Upper lobe of left lung (tissue), 6 donors: ENCODE data around the gene RNU6-9. TPM values are rescaled to one million over a fixed set of nuclear protein-coding genes. Genes with fewer than 3 reads are reported as not detected.

Experiments used
- ATAC-seq, 2 donors: fragments of 200-7000 bp; cut with Tn5 transposase; one replicate each; pipeline ENCODE4 v1.9.1; 2022; ENCODE audit warnings: mild to moderate bottlenecking in 2 of 2, moderate library complexity in 2 of 2; ENCODE audit not compliant: low FRiP score in 2 of 2
- DNase-seq, 2 donors: peaks; one replicate each; pipeline ENCODE4 v3.0.0-alpha.2; 2019 to 2020
- H3K27ac ChIP-seq, 4 donors: fragments of 200-600 bp; sonication (generic); one replicate each; pipeline ENCODE4 v1.5.1; 2016 to 2019
- H3K27me3 ChIP-seq, 4 donors: fragments of 200-600 bp; sonication (generic); one replicate each; pipeline ENCODE4 v1.5.1; 2017 to 2019
- H3K36me3 ChIP-seq, 4 donors: fragments of 200-600 bp; sonication (generic); one replicate each; pipeline ENCODE4 v1.5.1; 2016 to 2019
- H3K4me1 ChIP-seq, 4 donors: fragments of 200-600 bp; sonication (generic); one replicate each; pipeline ENCODE4 v1.5.1; 2018 to 2019
- H3K4me3 ChIP-seq, 4 donors: fragments of 200-600 bp; sonication (generic); one replicate each; pipeline ENCODE4 v1.5.1; 2017 to 2019; ENCODE audit warnings: mild to moderate bottlenecking in 2 of 4, moderate library complexity in 1 of 4
- H3K9me3 ChIP-seq, 4 donors: fragments of 200-600 bp; sonication (generic); one replicate each; pipeline ENCODE4 v1.5.1; 2018 to 2019
- CTCF ChIP-seq, 6 experiments: fragments of 450-650 bp in 4 of 6; fragments of 200-600 bp in 2 of 6; sonication (generic) in 2 of 6; IDR thresholded peaks; one replicate each; pipeline ENCODE4 v1.5.1; 2016 to 2019; ENCODE audit warnings: antibody characterized with exemption in 6 of 6
- EP300 ChIP-seq, 4 donors: sonication (generic); formaldehyde crosslinking; IDR thresholded peaks; one replicate each; pipeline ENCODE4 v1.5.1; 2017; ENCODE audit warnings: antibody characterized with exemption in 4 of 4, control low read depth in 2 of 4
- POLR2A ChIP-seq, 4 donors: fragments of 450-650 bp; IDR thresholded peaks; one replicate each; pipeline ENCODE4 v1.5.1; 2016 to 2017; ENCODE audit warnings: antibody characterized with exemption in 4 of 4, mild to moderate bottlenecking in 2 of 4
- POLR2AphosphoS5 ChIP-seq, 2 donors: sonication (generic); formaldehyde crosslinking; IDR thresholded peaks; one replicate each; pipeline ENCODE4 v1.5.1; 2017; ENCODE audit warnings: antibody characterized with exemption in 2 of 2
- WGBS, 2 donors: methylation state at CpG; one replicate each; pipeline ENCODE4 v1.1.5; 2017 to 2018; 5-methylcytosine and 5-hydroxymethylcytosine counted together
- total RNA-seq, 6 donors: library from RNA; depleted of rRNA in 4 of 6; stranded (reverse); fragments of >200 nt in 4 of 6; gene quantifications; one replicate each; pipeline versions ENCODE4 v1.1.0 to v1.2.1, GENCODE V29; 2016 to 2021
- donor health status: DM: no; HTN: no; CAD: no; lungs with moderate emphysema.
- donor health status: DM: no; HTN: yes; CAD: no; lungs with severe emphysema.

Gene RNU6-9
- total RNA-seq, 6 donors from 2014 or later: not detected

- peak overlapping the region in 2 of 4 donors; percentile 35 to 83 for H3K27ac ChIP-seq
- H3K36me3 ChIP-seq: peaks cover 0 to 75% (median 52%) of the 10 kb centered on the region in 4 donors
- H3K4me1 ChIP-seq: peaks cover 9 to 21% (median 15%) of the 10 kb centered on the region in 4 donors
- no peak for ATAC-seq
- WGBS, 2 donors: 62 to 85% methylated on average over 12 to 24 of the region's 28 CpGs
- DNase-seq: peak in 1 of 2 donors; percentile 91
- H3K4me3 ChIP-seq: no peak overlapping the region
- TF ChIP-seq POLR2A (IDR thresholded peaks at IDR 0.05) (no peak), POLR2AphosphoS5 (IDR thresholded peaks at IDR 0.05) (peak; percentile 65 to 70)
- no peaks in the 10 kb centered on the region for H3K27me3 ChIP-seq
- no peaks in the 10 kb centered on the region for H3K9me3 ChIP-seq
Measured at GRCh38 chr19:870963-871401, 22.3 kb upstream of the RNU6-9 start.

GRCh38 chr19:871446-872265 is 21.6 kb upstream of the RNU6-9 start:
- ATAC-seq (no peak), DNase-seq (no peak)
- Histone ChIP-seq H3K27ac (peak overlapping the region in 3 of 4 donors; percentile 35 to 83 (median 83)), H3K4me3 (no peak overlapping the region), H3K4me1 (peaks cover 9 to 21% (median 15%) of the 10 kb centered on the region in 4 donors), H3K9me3 (no peaks in the 10 kb centered on the region), H3K27me3 (no peaks in the 10 kb centered on the region), H3K36me3 (peaks cover 0 to 82% (median 55%) of the 10 kb centered on the region in 4 donors)
- 84 to 93% methylated on average over 13 to 21 of the region's 33 CpGs for WGBS, 2 donors
- no peak for TF ChIP-seq EP300 (IDR thresholded peaks at IDR 0.05)
- TF ChIP-seq POLR2AphosphoS5 (IDR thresholded peaks at IDR 0.05): no peak
- no peak for TF ChIP-seq POLR2A (IDR thresholded peaks at IDR 0.05)
- no peak for TF ChIP-seq CTCF (IDR thresholded peaks at IDR 0.05)

GRCh38 chr19:872266-872951 is 20.9 kb upstream of the RNU6-9 start:
- H3K9me3 ChIP-seq: no peaks in the 10 kb centered on the region
- H3K27me3 ChIP-seq: no peaks in the 10 kb centered on the region
- peak overlapping the region in 1 of 4 donors; percentile 36 for H3K4me3 ChIP-seq
- ATAC-seq (peak; percentile 69 to 76), DNase-seq (peak; percentile 48 to 86)
- H3K36me3 ChIP-seq: peaks cover 5 to 87% (median 57%) of the 10 kb centered on the region in 4 donors
- peaks cover 9 to 21% (median 15%) of the 10 kb centered on the region in 4 donors for H3K4me1 ChIP-seq
- no peak for TF ChIP-seq CTCF (IDR thresholded peaks at IDR 0.05)
- TF ChIP-seq POLR2AphosphoS5 (IDR thresholded peaks at IDR 0.05): no peak
- no peak for TF ChIP-seq POLR2A (IDR thresholded peaks at IDR 0.05)
- no peak for TF ChIP-seq EP300 (IDR thresholded peaks at IDR 0.05)
- 70 to 76% methylated on average over 17 to 26 of the region's 27 CpGs for WGBS, 2 donors
- peak overlapping the region; percentile 32 to 83 (median 55) for H3K27ac ChIP-seq

GRCh38 chr19:873084-873483 is 20.2 kb upstream of the RNU6-9 start:
- H3K9me3 ChIP-seq: no peaks in the 10 kb centered on the region
- peak overlapping the region in 1 of 4 donors; percentile 36 for H3K4me3 ChIP-seq
- H3K27ac ChIP-seq: peak overlapping the region in 2 of 4 donors; percentile 75 to 83
- H3K27me3 ChIP-seq: no peaks in the 10 kb centered on the region
- H3K36me3 ChIP-seq: peaks cover 5 to 81% (median 53%) of the 10 kb centered on the region in 4 donors
- WGBS, 2 donors: 88 to 91% methylated on average over 5 to 6 of the region's 13 CpGs
- TF ChIP-seq POLR2AphosphoS5 (IDR thresholded peaks at IDR 0.05) (no peak), POLR2A (IDR thresholded peaks at IDR 0.05) (no peak), CTCF (IDR thresholded peaks at IDR 0.05) (no peak), EP300 (IDR thresholded peaks at IDR 0.05) (no peak)
- ATAC-seq: peak; percentile 37 to 39
- H3K4me1 ChIP-seq: peaks cover 9 to 21% (median 14%) of the 10 kb centered on the region in 4 donors
- DNase-seq: no peak

GRCh38 chr19:873561-874041 is 19.7 kb upstream of the RNU6-9 start:
- WGBS, 2 donors: 97 to 98% methylated on average over 15 to 17 of the region's 22 CpGs

More at GRCh38 chr19:873561-874041, 19.7 kb upstream of the RNU6-9 start:
- Histone ChIP-seq H3K9me3 (no peaks in the 10 kb centered on the region), H3K27ac (peak overlapping the region in 1 of 4 donors; percentile 83), H3K36me3 (peaks cover 5 to 76% (median 50%) of the 10 kb centered on the region in 4 donors), H3K4me3 (no peak overlapping the region), H3K4me1 (peaks cover 9 to 21% (median 13%) of the 10 kb centered on the region in 4 donors), H3K27me3 (no peaks in the 10 kb centered on the region)
- no peak for TF ChIP-seq POLR2AphosphoS5 (IDR thresholded peaks at IDR 0.05)
- no peak for TF ChIP-seq POLR2A (IDR thresholded peaks at IDR 0.05)
- no peak for TF ChIP-seq CTCF (IDR thresholded peaks at IDR 0.05)
- TF ChIP-seq EP300 (IDR thresholded peaks at IDR 0.05): no peak
- DNase-seq (peak in 1 of 2 donors; percentile 81), ATAC-seq (no peak)
